CD4-positive, CD25-positive, alpha-beta regulatory T cell (primary cell): ENCODE data around the gene AQP9. TPM values are rescaled to one million over a fixed set of nuclear protein-coding genes. Genes with fewer than 3 reads are reported as not detected.

Experiments
- ATAC-seq, 2 donors: fragments of 150-1000 bp; cut with Tn5 transposase; one replicate each; pipeline ENCODE4 v1.10.0; 2021; ENCODE audit warnings: low read depth in 2 of 2, moderate number of reproducible peaks in 2 of 2, moderate library complexity in 1 of 2
- DNase-seq, 3 donors: peaks; one replicate each; pipeline versions ENCODE4 v3.0.0 to v3.0.0-alpha.2; 2012 to 2022; ENCODE audit warnings: mixed read lengths in 1 of 3
- H3K27ac ChIP-seq: one replicate; pipeline ENCODE4 v1.7.0; 2013; ENCODE audit warnings: mild to moderate bottlenecking, low read length; ENCODE audit not compliant: insufficient read depth, poor library complexity, severe bottlenecking
- H3K27me3 ChIP-seq: one replicate; pipeline ENCODE4 v1.7.0; 2013; ENCODE audit warnings: low read length; ENCODE audit not compliant: control insufficient read depth, insufficient read depth
- H3K36me3 ChIP-seq: one replicate; pipeline ENCODE4 v1.7.0; 2013; ENCODE audit warnings: mild to moderate bottlenecking, low read length, moderate library complexity; ENCODE audit not compliant: control insufficient read depth, insufficient read depth
- H3K4me1 ChIP-seq: 2 replicates; pipeline ENCODE4 v1.7.0; 2013; ENCODE audit warnings: mild to moderate bottlenecking, low read length; ENCODE audit not compliant: insufficient read depth, control insufficient read depth, poor library complexity, severe bottlenecking
- H3K4me3 ChIP-seq: one replicate; pipeline ENCODE4 v1.7.0; 2013; ENCODE audit warnings: low read depth, mild to moderate bottlenecking, low read length, moderate library complexity
- H3K9me3 ChIP-seq, 2 experiments: 1 replicate in 1 of 2; 2 replicates in 1 of 2; pipeline ENCODE4 v1.7.0; 2013; ENCODE audit warnings: low read length in 2 of 2, mild to moderate bottlenecking in 1 of 2, moderate library complexity in 1 of 2; ENCODE audit not compliant: control insufficient read depth in 2 of 2
- H3K27ac Mint-ChIP-seq, 3 donors: one replicate each; pipeline ENCODE4 v1.8.0; 2020 to 2022; ENCODE audit warnings: mild to moderate bottlenecking in 3 of 3, mixed read lengths in 3 of 3, moderate library complexity in 2 of 3
- H3K27me3 Mint-ChIP-seq: one replicate; pipeline ENCODE4 v1.8.0; 2022; ENCODE audit warnings: mild to moderate bottlenecking, mixed read lengths
- H3K36me3 Mint-ChIP-seq: one replicate; pipeline ENCODE4 v1.8.0; 2020; ENCODE audit warnings: mixed read lengths
- H3K4me1 Mint-ChIP-seq, 4 donors: one replicate each; pipeline ENCODE4 v1.8.0; 2020 to 2022; ENCODE audit warnings: mixed read lengths in 4 of 4, mild to moderate bottlenecking in 1 of 4
- H3K4me3 Mint-ChIP-seq, 4 donors: one replicate each; pipeline ENCODE4 v1.8.0; 2020 to 2022; ENCODE audit warnings: mild to moderate bottlenecking in 4 of 4, mixed read lengths in 4 of 4, moderate library complexity in 3 of 4
- H3K9me3 Mint-ChIP-seq, 7 donors: one replicate each; pipeline ENCODE4 v1.8.0; 2020 to 2022; ENCODE audit warnings: mixed read lengths in 7 of 7, mild to moderate bottlenecking in 3 of 7, moderate library complexity in 2 of 7
- polyA plus RNA-seq, 4 donors: library from polyadenylated mRNA; unstranded; fragments of 300-500 nt; fragmentation: Illumina TruSeq; gene quantifications; one replicate each; pipeline ENCODE4 v1.2.3, GENCODE V29; 2021
- total RNA-seq: library from RNA; stranded (reverse); gene quantifications from one replicate; pipeline ENCODE4 v1.2.3, GENCODE V29; 2022

The AQP9 gene
- total and polyA plus RNA-seq, 5 donors from 2014 or later: 0.11 to 0.26 TPM; not detected in 3

DNA sequence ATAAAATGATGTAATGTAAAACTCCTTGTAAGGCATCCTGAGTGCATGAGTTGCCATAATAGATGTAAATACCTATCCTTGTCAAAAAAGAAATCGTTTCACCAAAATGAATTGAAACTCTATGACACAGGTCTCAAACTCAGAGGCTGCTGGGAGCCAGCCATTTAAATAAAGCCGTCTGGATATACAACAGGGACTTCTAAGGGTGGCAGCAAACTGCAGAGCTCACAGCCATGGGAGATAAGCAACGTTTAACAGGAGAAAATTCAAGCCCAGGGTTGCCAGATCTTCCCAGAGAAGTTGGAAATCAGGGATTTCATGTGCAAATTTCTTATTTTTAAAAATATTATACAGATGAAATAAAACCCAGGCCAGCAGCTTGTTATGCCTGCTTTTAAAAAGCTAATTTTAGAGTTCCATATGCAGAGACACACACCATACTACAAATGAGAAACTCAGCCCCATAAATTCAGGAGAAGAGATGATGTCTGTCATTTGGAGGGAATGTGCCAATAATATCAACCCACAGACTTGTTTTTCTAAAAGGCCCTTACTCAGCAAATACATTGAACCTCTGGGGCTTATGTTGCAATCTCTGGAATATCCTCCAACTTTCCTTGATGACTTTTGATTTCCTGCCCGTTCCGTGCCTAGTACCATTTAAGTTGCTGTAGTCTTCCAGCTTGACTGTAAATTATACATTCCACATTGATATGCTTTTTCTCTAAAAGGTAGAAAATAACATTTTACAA is 75.6 kb downstream of the AQP9 start:
- H3K27me3 Mint-ChIP-seq: peaks cover 9% of the 10 kb centered on the region

DNA sequence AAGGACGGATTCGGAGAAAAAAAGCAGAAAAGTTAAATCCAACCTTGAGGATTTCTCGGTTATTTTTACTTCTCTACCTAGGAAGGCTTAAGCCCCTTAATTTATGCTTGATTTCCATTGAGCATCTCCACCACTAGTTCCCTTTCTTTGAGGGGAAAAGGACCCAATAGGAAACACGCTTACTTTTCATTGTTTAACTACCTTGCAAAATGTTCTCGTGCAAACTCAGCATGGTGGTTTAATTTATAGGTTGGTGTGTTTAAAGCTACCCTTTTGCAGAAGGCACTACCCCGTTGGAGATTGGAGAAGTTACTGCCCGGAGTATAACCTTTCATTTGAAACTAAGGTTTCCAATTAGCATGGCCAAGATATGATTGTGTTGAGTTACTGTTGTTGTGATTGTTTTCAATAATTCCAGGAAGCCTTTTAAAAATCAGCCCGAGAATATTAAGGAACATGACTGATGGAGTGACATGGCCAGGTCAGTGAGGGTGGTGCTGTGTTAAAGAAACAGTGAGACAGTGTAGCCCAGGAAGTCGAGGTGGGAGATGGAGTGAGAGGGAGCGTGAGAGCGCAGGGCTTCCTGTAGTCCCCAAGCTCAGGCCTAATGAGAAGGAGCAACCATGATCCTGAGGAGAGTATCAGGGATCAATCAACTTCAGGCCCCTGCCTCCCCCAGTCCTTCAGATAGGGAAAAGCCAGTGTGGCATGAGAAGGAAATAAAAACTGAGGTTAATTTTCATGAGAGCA is 76.6 kb downstream of the AQP9 start:
- Histone ChIP-seq H3K27me3 (no peaks in the 10 kb centered on the region), H3K36me3 (no peaks in the 10 kb centered on the region), H3K4me1 (no peaks in the 10 kb centered on the region), H3K9me3 (no peaks in the 10 kb centered on the region), H3K4me3 (no peak overlapping the region), H3K27ac (no peak overlapping the region)
- Mint-ChIP-seq H3K27me3 (peaks cover 9% of the 10 kb centered on the region), H3K4me3 (no peak overlapping the region), H3K9me3 (no peaks in the 10 kb centered on the region), H3K27ac (no peak overlapping the region), H3K36me3 (no peaks in the 10 kb centered on the region), H3K4me1 (peaks cover 0 to under 1% (median 0%) of the 10 kb centered on the region in 4 donors)
- DNase-seq: no peak
- no peak for ATAC-seq

More for the DNA sequence above, 75.6 kb downstream of the AQP9 start:
- Histone ChIP-seq H3K36me3 (no peaks in the 10 kb centered on the region), H3K27me3 (no peaks in the 10 kb centered on the region), H3K27ac (no peak overlapping the region), H3K4me3 (no peak overlapping the region), H3K4me1 (no peaks in the 10 kb centered on the region), H3K9me3 (no peaks in the 10 kb centered on the region)
- no peak for ATAC-seq
- no peak for DNase-seq
- Mint-ChIP-seq H3K4me3 (no peak overlapping the region), H3K9me3 (no peaks in the 10 kb centered on the region), H3K36me3 (no peaks in the 10 kb centered on the region), H3K27ac (no peak overlapping the region), H3K4me1 (peaks cover 0 to 9% (median 0%) of the 10 kb centered on the region in 4 donors)

DNA sequence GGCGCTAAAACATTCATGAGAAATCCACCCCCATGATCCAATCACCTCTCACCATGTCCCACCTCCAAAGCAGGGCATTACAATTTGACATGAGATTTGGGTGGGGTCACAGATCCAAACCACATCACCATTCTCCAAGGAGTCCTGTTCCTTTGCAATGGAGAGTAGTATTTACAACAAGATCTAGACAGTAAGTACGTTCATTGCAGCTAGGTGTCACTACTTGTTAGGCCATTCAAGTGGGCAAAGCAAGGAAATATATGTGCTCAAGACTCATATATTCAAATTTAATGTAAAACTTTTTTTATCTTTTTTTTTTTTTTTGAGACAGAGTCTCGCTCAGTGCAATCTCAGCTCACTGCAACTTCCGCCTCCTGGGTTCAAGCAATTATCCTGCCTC is 79.3 kb downstream of the AQP9 start:
- Histone ChIP-seq H3K4me1 (no peaks in the 10 kb centered on the region), H3K36me3 (no peaks in the 10 kb centered on the region), H3K9me3 (no peaks in the 10 kb centered on the region), H3K27ac (no peak overlapping the region), H3K4me3 (no peak overlapping the region), H3K27me3 (no peaks in the 10 kb centered on the region)
- peaks cover 11% of the 10 kb centered on the region for H3K27me3 Mint-ChIP-seq
- no peaks in the 10 kb centered on the region for H3K4me1 Mint-ChIP-seq
- H3K36me3 Mint-ChIP-seq: no peaks in the 10 kb centered on the region
- DNase-seq (no peak), ATAC-seq (no peak)
- no peak overlapping the region for H3K27ac Mint-ChIP-seq
- no peak overlapping the region for H3K4me3 Mint-ChIP-seq
- peaks cover 0 to 2% (median 0%) of the 10 kb centered on the region in 7 donors for H3K9me3 Mint-ChIP-seq

DNA sequence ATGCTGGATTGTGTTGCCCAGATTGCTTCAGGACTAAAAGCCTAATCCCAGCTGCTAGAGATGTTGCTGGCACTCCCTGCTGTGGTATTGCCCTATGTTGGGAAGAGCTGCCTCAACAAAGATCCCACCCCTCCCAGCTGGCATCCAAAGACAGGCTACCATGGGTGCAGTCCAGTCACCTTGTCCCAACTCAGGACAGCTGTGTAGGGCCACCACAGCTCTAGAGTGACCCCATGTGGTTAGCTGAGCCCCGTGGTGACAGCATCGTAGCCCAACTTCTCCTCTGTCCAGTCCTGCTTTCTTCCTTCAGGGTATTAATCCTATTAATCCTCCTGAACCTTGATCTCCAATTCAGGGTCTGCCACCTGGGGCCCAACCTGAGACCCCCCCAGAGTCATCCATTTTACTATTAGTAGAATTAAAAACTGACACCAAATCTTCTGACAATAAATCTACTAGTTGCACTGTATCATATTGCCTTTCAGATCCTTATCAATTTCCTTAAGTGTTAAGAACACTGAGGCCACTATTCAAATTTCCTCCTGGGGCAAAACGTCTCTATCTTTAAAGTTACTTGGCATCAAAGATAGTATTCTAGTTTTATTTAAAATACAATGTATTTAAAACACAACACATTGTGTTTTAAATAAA is 83.5 kb downstream of the AQP9 start:
- Mint-ChIP-seq H3K27ac (no peak overlapping the region), H3K27me3 (peaks cover 9% of the 10 kb centered on the region), H3K4me1 (no peaks in the 10 kb centered on the region), H3K9me3 (peaks cover 0 to 2% (median 0%) of the 10 kb centered on the region in 7 donors), H3K4me3 (no peak overlapping the region), H3K36me3 (no peaks in the 10 kb centered on the region)
- H3K4me3 ChIP-seq: no peak overlapping the region
- ATAC-seq: no peak
- H3K27me3 ChIP-seq: no peaks in the 10 kb centered on the region
- H3K36me3 ChIP-seq: no peaks in the 10 kb centered on the region
- no peaks in the 10 kb centered on the region for H3K9me3 ChIP-seq
- no peaks in the 10 kb centered on the region for H3K4me1 ChIP-seq
- no peak for DNase-seq
- H3K27ac ChIP-seq: no peak overlapping the region

DNA sequence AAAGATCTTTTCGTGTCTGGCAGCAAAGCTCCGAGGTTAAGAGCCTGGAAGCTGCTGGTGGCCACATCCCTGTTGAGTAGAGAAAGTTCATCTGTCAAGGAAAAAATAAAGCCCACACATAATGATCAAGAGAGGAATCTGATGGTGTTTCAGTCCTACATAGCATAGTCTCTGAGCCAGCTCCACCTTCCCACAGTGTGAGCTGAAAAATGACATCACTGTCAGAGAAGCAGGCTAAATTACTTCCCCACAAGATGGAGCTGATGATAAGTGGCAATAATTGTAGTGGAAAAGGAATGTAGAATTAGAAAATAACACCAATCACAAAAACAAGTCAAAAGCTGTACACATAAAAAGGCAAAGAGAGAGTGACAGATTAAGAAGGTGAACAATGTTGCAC is 84.5 kb downstream of the AQP9 start:
- H3K27ac Mint-ChIP-seq: no peak overlapping the region
- H3K27me3 ChIP-seq: no peaks in the 10 kb centered on the region
- peaks cover 0 to 2% (median 0%) of the 10 kb centered on the region in 7 donors for H3K9me3 Mint-ChIP-seq
- H3K4me1 ChIP-seq: no peaks in the 10 kb centered on the region
- no peak overlapping the region for H3K27ac ChIP-seq
- DNase-seq (no peak), ATAC-seq (no peak)
- H3K36me3 ChIP-seq: no peaks in the 10 kb centered on the region
- peaks cover 9% of the 10 kb centered on the region for H3K27me3 Mint-ChIP-seq
- H3K9me3 ChIP-seq: no peaks in the 10 kb centered on the region
- no peak overlapping the region for H3K4me3 Mint-ChIP-seq
- H3K36me3 Mint-ChIP-seq: no peaks in the 10 kb centered on the region
- H3K4me1 Mint-ChIP-seq: no peaks in the 10 kb centered on the region
- no peak overlapping the region for H3K4me3 ChIP-seq

DNA sequence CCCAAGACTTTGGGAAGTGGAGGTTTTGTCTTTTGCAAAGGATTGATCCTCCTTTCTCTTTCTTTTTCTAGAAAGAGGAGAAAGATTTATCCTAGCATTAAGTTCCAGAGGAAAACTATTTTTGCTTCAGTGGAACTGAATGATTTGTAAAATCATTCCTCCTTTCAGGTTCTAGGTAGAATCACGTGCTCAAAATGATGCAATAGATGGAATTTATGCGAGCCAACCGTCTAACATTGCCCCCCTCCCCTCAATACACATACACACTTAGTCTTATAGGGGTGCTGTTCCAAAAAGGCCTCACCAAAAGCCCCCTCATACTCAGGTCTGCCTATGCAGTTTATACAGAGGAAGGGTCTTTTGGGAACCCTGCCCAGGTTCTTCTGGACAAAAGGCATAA is 85.3 kb downstream of the AQP9 start:
- Mint-ChIP-seq H3K27ac (no peak overlapping the region), H3K9me3 (peaks cover 0 to 2% (median 0%) of the 10 kb centered on the region in 7 donors), H3K36me3 (no peaks in the 10 kb centered on the region), H3K27me3 (peaks cover 14% of the 10 kb centered on the region), H3K4me3 (no peak overlapping the region), H3K4me1 (peaks cover 0 to 5% (median 3%) of the 10 kb centered on the region in 4 donors)
- no peaks in the 10 kb centered on the region for H3K36me3 ChIP-seq
- no peak overlapping the region for H3K4me3 ChIP-seq
- ATAC-seq: no peak
- H3K4me1 ChIP-seq: no peaks in the 10 kb centered on the region
- H3K27ac ChIP-seq: no peak overlapping the region
- DNase-seq: no peak
- H3K27me3 ChIP-seq: no peaks in the 10 kb centered on the region
- H3K9me3 ChIP-seq: no peaks in the 10 kb centered on the region

DNA sequence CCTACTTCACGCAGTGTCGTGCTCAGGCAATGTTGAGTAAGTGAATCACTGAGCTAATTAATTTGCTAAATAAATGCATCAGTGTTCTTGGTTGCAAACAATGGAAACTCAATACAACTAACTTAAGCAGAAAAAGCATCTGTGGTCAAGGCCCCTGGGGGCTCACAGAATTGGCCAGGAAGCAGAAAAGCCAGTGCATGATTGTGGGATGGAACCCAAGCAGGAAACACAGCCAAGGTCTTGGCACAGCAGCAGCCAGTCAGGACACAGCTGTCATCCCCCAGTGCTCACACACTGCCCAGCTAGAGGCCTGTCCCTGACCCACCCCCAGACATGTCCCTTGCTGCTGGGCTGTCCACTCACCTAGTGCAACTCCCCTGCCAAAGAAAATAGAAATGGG is 85.9 kb downstream of the AQP9 start:
- Histone ChIP-seq H3K36me3 (no peaks in the 10 kb centered on the region), H3K27ac (no peak overlapping the region), H3K9me3 (no peaks in the 10 kb centered on the region), H3K4me3 (no peak overlapping the region), H3K4me1 (no peaks in the 10 kb centered on the region), H3K27me3 (no peaks in the 10 kb centered on the region)
- Mint-ChIP-seq H3K36me3 (no peaks in the 10 kb centered on the region), H3K27ac (no peak overlapping the region), H3K4me3 (no peak overlapping the region), H3K4me1 (peaks cover 0 to 11% (median 8%) of the 10 kb centered on the region in 4 donors), H3K27me3 (peaks cover 21% of the 10 kb centered on the region), H3K9me3 (peaks cover 0 to 2% (median 0%) of the 10 kb centered on the region in 7 donors)
- no peak for ATAC-seq
- no peak for DNase-seq
